Suprapubic skin (tissue), 4 donors: ENCODE data around the gene PHLDB2.

Experiments
- EP300 ChIP-seq: sonication (generic); formaldehyde crosslinking; IDR thresholded peaks from one replicate; pipeline ENCODE4 v1.6.1; 2017; ENCODE audit warnings: antibody characterized with exemption
- POLR2A ChIP-seq, 2 donors: fragments of 450-650 bp; IDR thresholded peaks; one replicate each; pipeline ENCODE4 v1.6.1; 2017; ENCODE audit warnings: antibody characterized with exemption in 2 of 2, mild to moderate bottlenecking in 2 of 2, moderate library complexity in 2 of 2
- POLR2AphosphoS5 ChIP-seq, 3 donors: sonication (generic); formaldehyde crosslinking; IDR thresholded peaks; one replicate each; pipeline ENCODE4 v1.6.1; 2017; ENCODE audit warnings: antibody characterized with exemption in 3 of 3
- TF ChIP-seq, protein P1 (sequence below), 2 donors: fragments of 200-600 bp in 1 of 2; fragments of 450-650 bp in 1 of 2; sonication (generic) in 1 of 2; IDR thresholded peaks; one replicate each; pipeline ENCODE4 v1.5.1; 2016 to 2019; ENCODE audit warnings: antibody characterized with exemption in 2 of 2, mild to moderate bottlenecking in 1 of 2, moderate library complexity in 1 of 2

GRCh38 chr3:111917300-111917699 lies 58.2 kb downstream of the PHLDB2 start:
- TF ChIP-seq, protein P1, sequence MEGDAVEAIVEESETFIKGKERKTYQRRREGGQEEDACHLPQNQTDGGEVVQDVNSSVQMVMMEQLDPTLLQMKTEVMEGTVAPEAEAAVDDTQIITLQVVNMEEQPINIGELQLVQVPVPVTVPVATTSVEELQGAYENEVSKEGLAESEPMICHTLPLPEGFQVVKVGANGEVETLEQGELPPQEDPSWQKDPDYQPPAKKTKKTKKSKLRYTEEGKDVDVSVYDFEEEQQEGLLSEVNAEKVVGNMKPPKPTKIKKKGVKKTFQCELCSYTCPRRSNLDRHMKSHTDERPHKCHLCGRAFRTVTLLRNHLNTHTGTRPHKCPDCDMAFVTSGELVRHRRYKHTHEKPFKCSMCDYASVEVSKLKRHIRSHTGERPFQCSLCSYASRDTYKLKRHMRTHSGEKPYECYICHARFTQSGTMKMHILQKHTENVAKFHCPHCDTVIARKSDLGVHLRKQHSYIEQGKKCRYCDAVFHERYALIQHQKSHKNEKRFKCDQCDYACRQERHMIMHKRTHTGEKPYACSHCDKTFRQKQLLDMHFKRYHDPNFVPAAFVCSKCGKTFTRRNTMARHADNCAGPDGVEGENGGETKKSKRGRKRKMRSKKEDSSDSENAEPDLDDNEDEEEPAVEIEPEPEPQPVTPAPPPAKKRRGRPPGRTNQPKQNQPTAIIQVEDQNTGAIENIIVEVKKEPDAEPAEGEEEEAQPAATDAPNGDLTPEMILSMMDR (IDR thresholded peaks at IDR 0.05), result no peak
- TF ChIP-seq POLR2A (IDR thresholded peaks at IDR 0.05) (no peak), POLR2AphosphoS5 (IDR thresholded peaks at IDR 0.05) (no peak), EP300 (no peak)
